GM12891 (cell line): ENCODE data around the gene FARP2.
"Not testable (repeated sequence)": the region's sequence is repeated elsewhere in the genome, so short reads cannot be mapped to it uniquely, and the experiment has no call there.

ENCODE experiments used
- DNase-seq: peaks from one replicate; pipeline ENCODE4 v3.0.0; 2011; ENCODE audit warnings: low spot score; ENCODE audit not compliant: insufficient read length
- FAIRE-seq: peaks from 2 replicates; lab custom pipeline; 2011; peaks lifted over from hg19 to GRCh38; lab: Jason Lieb, UNC
- PAX5 ChIP-seq: IDR thresholded peaks from 2 replicates; pipeline ENCODE4 v1.6.1; 2011; ENCODE audit warnings: low read length, moderate library complexity, mild to moderate bottlenecking; ENCODE audit not compliant: insufficient read depth, severe bottlenecking
- POLR2A ChIP-seq: IDR thresholded peaks from 2 replicates; pipeline ENCODE4 v1.6.1; 2011; ENCODE audit warnings: low read depth, low read length, control low read depth
- POLR2AphosphoS5 ChIP-seq: IDR thresholded peaks from 2 replicates; pipeline ENCODE4 v1.6.1; 2011; ENCODE audit warnings: low read depth, low read length, control low read depth
- POU2F2 ChIP-seq: IDR thresholded peaks from 2 replicates; pipeline ENCODE4 v1.6.1; 2011; ENCODE audit warnings: low read depth, mild to moderate bottlenecking, control low read depth, low read length, moderate library complexity
- SPI1 ChIP-seq: IDR thresholded peaks from 2 replicates; pipeline ENCODE4 v1.6.1; 2011; ENCODE audit warnings: low read depth, low read length, control low read depth
- TAF1 ChIP-seq: IDR thresholded peaks from 2 replicates; pipeline ENCODE4 v1.6.1; 2011; ENCODE audit warnings: low read depth, low read length, control low read depth

The FARP2 gene

DNA sequence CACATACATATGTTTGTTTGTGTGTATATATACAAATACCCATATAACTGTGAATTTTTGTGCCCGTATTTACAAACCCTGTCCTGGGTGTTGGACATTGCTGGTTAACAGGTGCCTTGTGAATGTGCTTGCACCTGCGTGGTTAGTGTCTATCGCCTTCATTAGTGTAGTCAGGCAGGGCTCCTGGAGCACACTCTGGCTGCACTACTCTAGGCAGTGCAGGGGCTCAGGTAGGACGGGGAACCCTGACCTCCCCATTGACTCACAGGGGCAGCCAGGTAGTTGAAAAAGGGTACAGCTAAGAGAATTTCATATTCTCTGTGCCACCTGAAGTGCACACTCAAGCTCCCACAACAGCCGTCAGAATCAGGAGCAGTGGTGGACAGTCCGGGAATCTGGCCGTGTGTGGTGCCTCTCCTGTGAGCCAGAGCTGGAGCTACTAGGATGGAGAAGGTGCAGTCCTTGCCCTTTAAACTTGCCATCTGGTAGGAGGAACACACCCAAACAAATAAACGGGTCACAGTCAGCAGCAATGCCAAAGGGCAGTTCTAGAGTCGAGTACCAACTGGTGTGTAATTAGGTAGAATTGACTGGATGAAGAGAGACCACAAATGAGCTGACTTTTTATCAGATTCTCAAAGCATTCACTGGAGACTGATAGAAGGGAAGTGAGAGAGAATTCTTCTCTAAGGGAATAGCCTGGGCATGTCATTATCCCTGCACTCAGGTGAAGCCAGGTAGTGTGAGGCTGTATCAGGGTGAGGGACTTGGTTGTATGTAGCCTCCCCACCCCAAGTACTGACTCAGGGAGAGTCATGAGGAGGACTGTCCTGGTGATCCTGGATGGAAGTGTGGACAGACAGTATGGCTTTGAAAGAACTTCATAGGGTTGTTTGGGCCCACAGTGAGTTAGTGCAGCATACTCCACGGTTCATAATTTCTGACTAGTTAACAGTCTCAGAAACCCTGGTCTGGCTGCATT is 44.1 kb downstream of the FARP2 start:
- FAIRE-seq (no peak), DNase-seq (no peak)
- TF ChIP-seq POU2F2 = no peak
- TF ChIP-seq TAF1 = no peak
- TF ChIP-seq PAX5 = no peak
- TF ChIP-seq SPI1 = no peak
- TF ChIP-seq POLR2A = no peak
- no peak for TF ChIP-seq POLR2AphosphoS5

- FAIRE-seq = no peak
- no peak for TF ChIP-seq POLR2A
- no peak for DNase-seq
Measured at GRCh38 chr2:241408849-241409248, 52.8 kb downstream of the FARP2 start.

DNA sequence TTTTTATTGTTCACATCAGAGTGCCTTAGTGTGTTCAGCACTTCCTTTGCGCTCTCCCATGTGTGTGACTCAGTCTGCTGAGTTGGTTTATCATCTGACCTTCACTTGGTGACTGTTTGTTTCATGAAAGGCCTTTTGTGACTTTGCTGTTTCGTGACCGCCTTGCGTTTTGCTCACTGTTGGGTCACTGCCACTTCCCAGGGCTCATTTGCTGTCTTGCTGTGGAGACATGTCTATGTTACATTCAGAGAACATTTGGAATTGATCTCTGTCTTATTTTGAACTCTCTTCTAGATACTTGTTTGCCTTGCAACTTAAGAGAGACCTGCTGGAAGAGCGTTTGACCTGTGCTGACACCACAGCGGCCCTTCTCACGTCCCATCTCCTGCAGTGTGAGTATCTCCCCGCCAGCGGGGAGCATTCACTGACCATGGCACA is 54.7 kb downstream of the FARP2 start:
- DNase-seq (no peak), FAIRE-seq (no peak)
- no peak for TF ChIP-seq POLR2AphosphoS5
- no peak for TF ChIP-seq POU2F2
- TF ChIP-seq POLR2A = no peak
- no peak for TF ChIP-seq TAF1
- TF ChIP-seq PAX5 = no peak
- TF ChIP-seq SPI1 = no peak

- no peak for FAIRE-seq
- no peak for TF ChIP-seq POLR2AphosphoS5
- no peak for TF ChIP-seq POU2F2
- no peak for TF ChIP-seq TAF1
- no peak for TF ChIP-seq POLR2A
- no peak for TF ChIP-seq SPI1
- TF ChIP-seq PAX5 = no peak
- DNase-seq = no peak
Measured at GRCh38 chr2:241412144-241412543, 56.1 kb downstream of the FARP2 start.

DNA sequence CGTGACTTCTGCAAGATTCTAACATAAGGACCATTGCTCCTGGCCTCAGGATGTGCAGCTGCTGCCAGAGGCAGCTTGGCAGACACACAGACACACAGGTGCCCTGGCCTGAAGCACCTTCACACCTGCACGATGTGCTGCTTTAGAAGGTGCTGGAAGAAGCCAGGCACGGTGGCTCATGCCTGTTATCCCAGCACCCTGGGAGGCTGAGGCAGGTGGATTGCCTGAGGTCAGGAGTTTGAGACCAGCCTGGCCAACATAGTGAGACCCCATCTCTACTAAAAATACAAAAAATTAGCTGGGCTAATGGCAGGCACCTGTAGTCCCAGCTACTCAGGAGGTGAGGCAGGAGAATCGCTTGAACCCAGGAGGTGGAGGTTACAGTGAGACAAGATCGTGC is 57.4 kb downstream of the FARP2 start:
- not testable (repeated sequence) for FAIRE-seq, DNase-seq

- DNase-seq = no peak
- FAIRE-seq = no peak
- no peak for TF ChIP-seq POU2F2
- TF ChIP-seq PAX5 = no peak
- TF ChIP-seq POLR2AphosphoS5 = no peak
- no peak for TF ChIP-seq TAF1
- no peak for TF ChIP-seq POLR2A
- no peak for TF ChIP-seq SPI1
Measured at GRCh38 chr2:241413929-241414580, 58.0 kb downstream of the FARP2 start.

- TF ChIP-seq PAX5 = no peak
- no peak for TF ChIP-seq POLR2AphosphoS5
- no peak for TF ChIP-seq SPI1
- no peak for TF ChIP-seq POU2F2
- TF ChIP-seq POLR2A = no peak
- no peak for TF ChIP-seq TAF1
- FAIRE-seq (no peak), DNase-seq (no peak)
Measured at GRCh38 chr2:241415196-241415595, 59.1 kb downstream of the FARP2 start.

DNA sequence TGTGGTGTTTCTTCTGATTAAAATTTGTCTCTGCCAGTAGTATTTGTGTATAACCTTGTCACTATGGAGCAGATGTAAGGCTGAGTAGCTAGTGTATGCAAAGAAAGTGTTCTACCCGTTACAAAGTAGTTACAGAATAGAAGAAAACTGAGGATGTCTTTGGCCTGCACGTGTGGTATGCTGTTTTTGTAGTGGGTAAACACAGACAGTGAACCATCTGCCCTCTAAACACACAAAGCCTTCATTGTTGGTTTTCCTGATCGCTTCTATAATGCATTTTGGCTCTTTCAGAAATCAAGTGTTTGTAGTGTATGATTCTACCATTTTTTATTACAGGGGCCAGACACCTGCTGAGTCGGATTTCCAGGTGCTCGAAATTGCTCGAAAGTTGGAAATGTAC is 61.5 kb downstream of the FARP2 start:
- no peak for TF ChIP-seq POU2F2
- TF ChIP-seq TAF1 = no peak
- no peak for TF ChIP-seq POLR2AphosphoS5
- TF ChIP-seq SPI1 = no peak
- no peak for TF ChIP-seq PAX5
- TF ChIP-seq POLR2A = no peak
- no peak for FAIRE-seq
- no peak for DNase-seq

- DNase-seq = no peak
- FAIRE-seq = no peak
- no peak for TF ChIP-seq SPI1
Measured at GRCh38 chr2:241421330-241421729, 65.2 kb downstream of the FARP2 start.

DNA sequence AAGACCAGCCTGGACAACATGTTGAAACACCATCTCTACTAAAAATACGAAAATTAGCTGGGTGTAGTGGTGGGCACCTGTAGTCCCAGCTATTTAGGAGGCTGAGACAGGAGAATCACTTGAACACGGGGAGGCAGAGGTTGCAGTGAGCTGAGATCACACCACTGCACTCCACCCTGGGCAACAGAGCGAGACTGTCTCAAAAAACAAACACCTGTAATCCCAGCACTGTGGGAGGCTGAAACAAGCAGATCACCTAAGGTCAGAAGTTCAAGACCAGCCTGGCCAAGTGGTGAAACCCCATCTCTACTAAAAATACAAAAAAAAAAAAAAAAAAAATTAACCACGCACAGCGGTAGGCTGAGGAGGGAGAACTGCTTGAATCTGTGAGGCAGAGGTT is 65.9 kb downstream of the FARP2 start:
- not testable (repeated sequence) for FAIRE-seq, DNase-seq
